Dedifferentiated amniotic fluid mesenchymal stem cell (primary cell): ENCODE data around the gene AKAP13.

ENCODE experiments used
- DNase-seq: peaks from one replicate; pipeline ENCODE4 v3.0.0-alpha.2; 2016; ENCODE audit errors: extremely low spot score

The AKAP13 gene

DNA sequence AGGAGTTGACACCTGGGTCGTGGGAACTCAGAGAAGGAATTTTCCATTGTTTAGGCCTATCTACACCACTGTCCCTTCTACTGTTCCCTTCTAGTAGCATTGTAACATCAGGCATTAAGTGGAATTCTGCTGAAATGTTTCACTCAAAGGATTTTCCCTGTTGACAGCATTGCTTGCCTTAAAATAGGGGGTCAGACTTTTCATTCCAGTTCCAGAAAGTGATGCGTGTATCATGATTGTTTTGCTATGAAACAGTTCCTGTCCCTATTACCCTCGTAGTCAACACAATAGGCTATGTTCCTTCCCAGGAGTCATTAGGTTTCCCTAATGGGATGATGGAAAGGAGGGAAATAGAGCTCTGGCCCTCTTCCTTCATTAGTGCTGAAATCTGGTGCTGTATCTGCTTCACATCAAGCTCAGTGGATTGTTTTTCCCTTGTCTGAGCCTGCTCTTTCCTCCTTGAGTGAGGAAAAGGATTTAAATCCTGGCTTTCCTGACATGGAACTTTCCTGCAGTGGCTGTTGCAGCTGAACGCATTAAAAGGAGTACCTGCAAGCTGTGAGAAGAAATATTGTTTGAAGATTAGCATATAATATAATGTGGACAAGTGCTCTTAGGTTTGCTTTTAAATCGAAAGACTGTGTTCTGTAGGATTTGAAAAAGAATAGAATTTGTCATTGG is 218.5 kb downstream of the AKAP13 start:
- DNase-seq = no peak

DNA sequence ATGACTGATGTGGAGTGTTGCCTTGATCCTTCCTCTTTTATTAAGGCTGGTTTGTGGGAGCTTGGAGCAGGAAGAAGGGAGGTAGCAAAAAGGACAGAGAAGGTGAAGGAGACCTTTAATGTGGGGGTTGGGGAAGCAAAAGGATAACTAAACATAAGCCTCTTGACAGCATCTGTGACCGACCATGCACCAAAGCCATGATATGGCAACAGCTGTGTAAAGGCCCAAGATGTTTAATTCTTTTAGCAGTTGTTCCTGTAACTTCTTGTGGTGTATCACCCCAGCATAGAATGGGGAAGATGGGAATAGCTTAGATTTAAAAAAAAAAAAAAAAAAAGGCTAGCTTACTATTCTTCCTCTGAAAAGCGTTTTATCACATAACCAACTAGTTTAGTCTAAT is 219.6 kb downstream of the AKAP13 start:
- DNase-seq = no peak

DNA sequence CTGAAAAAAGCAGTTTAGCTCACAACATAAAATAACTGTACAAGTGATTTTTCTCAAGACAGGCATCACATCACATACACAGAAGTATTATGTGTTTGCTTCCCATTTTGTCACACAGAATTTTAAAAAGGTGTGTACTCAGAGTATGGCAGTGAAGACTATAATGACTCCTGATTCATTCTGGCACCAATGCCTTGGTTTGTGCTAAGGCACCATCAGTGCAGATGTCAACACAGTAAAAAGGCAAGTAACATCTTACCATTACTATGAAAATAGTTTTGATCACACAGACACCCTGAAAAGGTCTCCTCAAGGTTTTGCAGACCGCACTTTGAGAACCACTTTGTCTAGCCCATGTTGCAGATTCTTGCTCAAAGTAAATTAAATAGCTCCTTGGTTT is 222.8 kb downstream of the AKAP13 start:
- DNase-seq = no peak

DNA sequence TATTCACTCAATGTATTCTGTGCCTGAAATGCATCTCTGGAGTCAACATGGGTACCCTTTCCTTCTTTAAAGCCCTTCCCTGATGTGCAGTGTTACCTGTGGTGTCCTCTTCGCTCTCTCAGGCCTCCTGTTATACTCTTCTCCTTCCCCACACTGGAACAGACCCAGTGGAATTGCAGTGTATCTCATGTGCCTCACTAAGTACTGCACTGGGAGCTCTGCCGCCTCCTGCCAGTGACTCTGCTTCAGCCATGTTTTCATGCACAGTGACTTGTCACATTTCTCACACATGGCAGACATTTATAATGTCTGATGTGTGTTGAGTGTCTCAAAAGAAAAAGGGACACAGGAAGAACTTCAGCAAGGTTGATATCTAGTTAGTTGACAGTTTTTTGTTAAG is 223.3 kb downstream of the AKAP13 start:
- no peak for DNase-seq

DNA sequence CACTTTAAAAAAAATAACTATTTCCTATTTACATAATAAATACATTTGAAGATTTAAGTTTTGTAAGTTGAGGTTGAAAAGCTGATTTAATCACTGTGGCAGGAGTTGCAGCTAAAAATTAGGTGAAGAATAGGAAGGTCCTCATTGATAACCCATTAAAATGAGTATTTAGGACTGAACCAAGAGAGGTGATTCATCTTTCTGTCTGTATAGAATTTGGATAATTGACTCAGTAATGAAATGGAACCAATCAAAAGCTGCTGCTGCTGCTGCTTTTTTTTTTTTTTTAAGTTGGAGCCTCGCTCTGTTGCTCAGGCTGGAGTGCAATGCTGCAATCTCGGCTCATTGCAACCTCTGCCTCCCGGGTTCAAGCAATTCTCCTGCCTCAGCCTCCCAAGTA is 223.8 kb downstream of the AKAP13 start:
- DNase-seq = no peak

DNA sequence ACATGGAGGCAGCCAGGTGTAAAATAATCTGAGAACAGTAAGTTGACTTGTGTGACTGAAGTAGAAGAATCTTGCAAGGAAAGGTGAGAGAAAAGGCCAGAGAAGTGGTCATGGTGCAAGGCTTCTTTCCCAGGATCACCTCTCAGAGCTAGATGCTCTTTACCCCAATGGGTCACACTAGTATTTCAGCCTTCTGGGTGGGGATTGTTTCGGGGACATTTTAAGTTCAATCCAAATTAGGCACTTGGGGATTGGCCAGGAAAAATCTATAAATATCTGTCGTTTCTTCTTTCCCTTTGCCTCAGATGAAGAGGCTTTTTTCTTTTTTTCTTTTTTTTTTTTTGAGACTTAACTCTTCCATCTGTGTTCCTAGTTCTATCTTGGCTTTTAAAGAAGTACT is 226.3 kb downstream of the AKAP13 start:
- no peak for DNase-seq

DNA sequence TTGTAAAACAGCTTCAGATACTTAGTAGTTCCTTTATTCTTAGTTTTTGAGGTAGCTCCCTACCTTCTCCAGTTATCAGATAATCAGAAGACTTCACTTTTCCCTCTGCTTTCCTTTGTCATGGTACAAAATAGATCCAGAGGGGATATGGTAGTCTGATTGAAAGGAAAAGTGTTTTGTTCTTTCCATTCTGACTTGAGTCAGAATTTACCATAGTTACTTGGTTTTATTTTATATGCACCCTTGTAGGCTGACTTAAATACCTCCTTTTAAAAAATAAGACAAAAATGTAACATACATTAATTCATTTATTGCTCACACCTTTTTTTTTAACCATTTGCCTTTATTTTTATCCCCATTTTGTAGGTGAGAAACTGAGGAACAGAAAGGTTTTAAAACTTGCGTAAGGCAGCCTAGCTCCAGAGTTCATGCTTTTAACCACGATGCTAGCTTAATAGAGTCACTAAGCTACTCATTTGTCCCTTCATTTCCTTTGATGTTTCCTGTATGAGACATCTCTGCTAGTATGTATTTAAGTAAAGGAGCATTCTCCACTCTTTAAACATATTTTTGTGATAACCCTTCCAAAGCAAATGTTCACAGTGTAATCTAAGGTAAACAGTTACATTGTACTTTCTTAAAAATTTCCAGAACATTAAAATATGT is 226.9 kb downstream of the AKAP13 start:
- DNase-seq = no peak

DNA sequence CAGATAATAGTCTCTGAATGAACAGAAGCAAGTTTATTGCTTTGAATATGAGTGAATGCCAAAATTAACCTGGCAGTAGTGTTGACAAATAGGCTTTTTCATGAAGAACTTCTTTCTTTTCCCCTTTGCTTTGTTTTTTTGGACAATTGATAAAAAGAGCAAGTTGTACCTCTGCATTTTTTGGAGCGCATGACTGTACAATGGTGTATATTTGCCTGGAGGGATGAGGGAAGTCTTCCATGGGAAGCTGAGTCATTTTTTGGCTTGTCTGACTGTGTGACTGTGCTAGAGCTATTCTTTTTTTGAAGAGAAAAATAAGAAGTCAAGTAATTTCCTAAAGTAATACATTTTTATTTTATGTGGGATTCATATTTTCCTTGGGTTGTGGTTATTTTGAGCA is 227.4 kb downstream of the AKAP13 start:
- DNase-seq = peak; percentile 90

DNA sequence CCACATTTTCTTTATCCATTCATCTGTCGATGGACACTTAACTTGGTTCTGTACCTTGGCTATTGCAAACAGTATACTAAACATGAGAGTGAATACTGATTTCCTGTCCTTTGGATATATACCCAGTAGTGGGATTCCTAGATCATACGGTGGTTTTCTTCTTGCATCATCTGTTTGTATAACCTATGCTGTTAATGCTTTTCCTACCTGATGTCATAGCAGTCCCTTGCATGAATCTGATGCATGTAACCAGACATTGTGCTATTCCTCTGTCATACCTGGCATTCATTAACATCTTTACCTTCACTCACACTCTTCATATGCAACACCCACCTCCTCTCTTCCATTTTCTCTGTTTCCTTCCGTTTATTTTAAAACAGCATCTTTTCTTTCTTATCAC is 229.1 kb downstream of the AKAP13 start:
- no peak for DNase-seq

DNA sequence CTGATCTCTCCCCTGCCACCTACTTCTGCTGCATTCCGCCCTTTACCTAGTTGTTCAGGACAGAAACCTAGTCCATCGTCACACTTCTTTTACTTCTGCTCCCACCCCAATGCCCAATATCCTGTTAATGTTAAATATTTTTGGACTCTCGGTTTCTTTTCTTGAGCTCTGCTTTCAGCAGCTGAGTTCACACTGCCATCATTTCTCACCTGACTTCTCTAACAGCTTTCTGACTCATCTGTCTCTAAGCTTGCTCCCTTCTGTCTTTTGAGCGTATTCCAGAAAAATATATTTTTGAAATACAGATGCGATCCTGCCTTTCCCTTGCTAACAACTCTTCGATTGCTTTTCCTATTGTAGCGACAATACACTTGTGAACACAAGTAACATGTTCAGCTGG is 231.0 kb downstream of the AKAP13 start:
- no peak for DNase-seq

DNA sequence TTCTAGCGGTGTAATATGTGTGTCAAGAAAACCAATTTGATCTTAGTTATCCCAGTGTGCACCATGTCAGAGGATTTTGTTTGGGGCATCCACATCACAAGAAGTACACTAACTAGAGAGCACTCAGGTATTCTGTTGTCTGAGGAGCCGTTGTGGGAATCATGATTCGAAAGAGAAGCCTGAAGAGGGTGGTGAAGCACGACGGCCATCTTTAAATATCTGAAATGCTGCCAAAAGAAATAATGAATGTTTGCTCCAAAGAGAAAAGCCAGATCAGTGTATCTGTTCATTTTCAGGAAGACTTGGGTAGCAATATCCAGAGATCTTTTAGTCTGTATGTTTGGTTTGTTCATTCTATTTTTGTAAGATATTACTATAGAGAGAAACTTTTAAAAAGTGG is 233.7 kb downstream of the AKAP13 start:
- DNase-seq = no peak

DNA sequence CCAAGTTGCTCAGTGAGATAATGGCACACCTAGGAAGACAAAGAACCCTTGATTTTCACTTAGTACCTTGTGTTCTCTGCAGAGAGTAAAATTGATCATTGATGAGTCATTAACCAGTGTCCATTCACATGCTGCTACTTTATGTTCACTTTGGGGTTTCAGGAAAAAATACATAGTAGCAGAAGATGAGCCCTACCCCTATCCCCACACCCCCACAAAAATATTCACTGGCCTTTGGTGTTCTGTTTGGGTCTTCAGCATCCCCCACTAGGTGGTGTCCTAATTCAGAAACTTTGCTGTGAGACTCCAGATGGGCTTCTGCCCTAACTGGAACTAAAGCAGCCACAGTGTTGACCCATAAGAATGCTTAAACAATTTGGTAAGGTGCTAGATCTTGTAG is 235.5 kb downstream of the AKAP13 start:
- peak; percentile 37 for DNase-seq

DNA sequence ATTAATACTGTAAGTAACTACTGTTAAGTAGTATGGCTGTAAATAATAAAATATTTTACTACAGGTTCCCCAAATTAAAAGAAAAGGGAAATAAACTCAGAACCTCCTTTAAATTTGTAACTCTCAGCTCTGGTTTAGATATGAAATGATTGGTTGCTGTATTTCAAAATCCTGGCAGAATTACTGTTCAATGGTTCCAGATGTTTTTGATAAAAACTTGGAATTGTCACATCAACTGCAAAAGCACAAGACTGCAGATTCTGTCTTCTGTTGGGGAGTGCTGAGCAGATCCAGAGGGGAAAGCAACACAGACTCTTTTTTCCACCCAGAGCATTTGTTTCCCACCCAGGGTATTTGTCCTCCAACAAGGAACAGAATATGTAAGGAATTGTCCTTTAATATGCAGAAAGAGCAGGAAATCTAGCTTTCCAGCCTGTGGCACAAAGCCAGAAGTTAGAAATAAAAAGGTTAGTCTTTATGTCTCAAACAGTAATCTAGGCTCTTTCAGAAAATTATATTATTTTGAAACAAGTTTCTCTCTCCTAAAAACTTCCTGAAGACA is 236.2 kb downstream of the AKAP13 start:
- DNase-seq = peak; percentile 77

DNA sequence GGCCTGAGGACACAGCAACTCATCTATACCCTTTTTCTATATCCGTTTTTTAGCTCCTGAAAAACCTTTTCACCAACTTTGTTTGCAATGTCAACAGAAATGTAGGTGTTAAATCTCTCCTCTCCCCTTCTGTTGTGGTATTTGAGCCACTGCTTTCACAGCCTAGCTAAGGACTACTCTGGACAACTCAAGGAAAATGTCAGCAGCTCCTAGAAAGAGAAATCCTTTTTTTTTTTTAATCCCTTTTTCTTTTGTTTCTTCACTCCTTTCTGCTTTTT is 237.8 kb downstream of the AKAP13 start:
- no peak for DNase-seq

DNA sequence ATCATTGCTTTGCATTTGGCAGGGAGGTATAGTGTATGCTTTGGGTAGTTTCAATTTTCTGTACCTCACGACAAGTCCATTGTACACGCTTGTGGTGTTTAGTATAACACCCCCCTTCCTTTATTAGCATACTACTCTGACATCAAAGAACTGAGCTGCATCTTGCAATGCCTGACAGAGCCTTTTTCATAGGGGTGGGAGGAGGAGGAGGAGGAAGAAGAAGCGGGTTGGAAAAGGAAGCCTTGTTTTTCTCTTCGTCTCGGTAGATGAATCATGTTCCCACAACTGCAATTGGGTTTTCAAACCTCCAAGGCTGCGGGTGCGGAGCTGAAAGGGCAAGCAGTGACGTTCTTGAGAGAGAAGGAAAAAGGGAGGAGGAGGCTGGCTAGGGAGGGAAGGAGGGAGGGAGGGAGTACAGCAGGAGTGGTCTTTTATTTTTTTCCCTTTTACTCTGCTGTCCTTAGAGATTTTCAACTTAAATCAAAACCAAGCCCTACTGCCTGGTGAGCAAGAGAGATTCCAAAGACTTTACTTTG is 238.6 kb downstream of the AKAP13 start:
- peak; percentile 91 for DNase-seq

DNA sequence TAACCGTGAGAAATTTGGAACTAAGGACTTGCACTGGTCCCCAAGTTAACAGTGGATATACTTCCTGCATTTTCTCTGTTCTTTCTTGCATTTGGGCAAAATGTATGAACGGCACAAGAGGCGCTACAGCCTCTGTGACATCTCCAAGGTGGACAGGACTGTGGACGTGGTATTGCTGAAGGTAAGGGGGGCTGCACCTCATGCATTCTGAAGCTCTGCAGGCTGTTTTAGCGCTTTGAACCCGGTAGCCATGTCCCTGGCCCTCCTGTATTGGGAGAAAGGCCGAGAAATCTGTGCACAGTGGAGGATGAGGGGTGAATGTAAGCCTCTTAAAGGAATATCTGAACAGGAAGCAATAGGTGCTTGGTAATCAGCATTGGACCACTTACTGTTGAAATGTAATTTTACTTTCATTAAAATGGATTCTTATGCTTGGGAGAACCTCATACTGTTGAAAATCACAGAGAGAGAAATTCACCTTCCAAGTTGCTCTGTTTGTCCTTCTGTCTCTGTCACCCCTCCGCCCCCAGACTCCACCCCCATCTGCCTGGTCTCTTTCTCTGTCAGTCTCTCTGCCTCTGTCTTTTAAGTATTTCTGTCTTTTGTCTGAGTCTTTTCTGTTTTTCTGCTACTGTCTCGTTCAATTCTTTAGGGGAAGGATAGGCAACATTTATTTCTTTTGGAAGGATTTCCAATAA is 239.7 kb downstream of the AKAP13 start:
- no peak for DNase-seq

DNA sequence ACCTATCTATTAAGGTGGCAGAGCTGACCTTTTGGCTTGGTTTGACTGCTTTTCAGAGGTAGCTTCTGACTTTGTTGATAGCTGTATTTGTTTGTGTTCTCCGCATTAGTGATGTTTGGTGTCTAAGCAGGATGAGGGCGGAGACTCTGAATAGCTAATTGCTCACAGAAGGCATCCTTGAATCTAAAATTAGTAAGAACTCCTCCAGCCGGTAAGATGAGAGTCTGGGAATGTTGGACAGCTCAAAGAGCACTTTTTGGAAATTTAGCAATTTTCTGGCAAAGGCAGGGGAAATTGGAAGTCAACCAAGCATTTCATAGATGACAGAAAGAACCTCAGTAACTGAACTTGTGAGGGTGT is 240.3 kb downstream of the AKAP13 start:
- peak; percentile 69 for DNase-seq

DNA sequence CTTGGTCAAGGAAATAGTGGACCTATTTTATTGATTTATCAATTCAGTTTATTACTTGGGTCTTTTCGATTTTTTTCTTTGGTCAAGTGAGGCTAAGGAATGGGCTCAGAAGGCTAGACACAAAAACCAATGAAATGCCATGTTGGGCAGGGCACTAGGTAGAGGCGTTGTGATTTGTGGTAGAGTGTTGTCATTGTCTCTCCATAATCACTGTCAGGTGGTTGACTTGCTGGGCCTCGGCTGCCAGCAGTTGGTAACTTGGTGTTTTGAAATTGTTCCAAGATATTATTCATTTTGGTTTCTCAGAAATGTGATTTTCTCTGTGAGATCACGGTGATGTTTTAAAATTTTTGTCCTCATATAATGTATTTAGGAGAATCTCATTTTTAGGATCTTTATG is 240.7 kb downstream of the AKAP13 start:
- peak; percentile 41 for DNase-seq

DNA sequence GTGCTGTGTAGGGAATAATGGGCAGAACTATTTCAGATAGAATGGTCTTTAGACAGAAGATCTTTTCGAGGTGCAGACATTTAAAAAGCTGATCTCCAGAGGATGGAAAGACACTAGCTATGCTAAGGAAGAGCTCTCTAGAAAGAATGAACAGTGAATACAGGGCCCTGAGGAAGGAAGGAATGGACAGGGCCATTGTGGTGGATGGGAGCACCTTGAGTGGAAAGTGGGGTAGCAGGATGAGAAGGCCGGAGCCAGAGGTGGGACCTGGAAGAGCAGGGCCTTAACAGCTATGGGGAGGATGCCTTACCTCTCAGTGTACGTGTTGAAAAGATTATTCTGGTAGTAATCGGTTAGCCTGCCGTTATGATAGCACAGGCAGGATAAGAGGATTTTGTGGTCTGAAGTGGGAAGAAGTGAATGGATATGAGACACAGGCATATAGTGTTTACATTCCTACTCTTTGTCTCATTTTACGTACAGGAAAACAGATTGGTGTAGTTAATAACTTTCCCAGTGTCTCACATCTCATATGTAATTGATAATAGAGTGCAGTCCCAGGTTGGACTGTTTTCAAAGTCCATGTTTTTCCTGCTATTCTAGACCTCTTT is 241.9 kb downstream of the AKAP13 start:
- no peak for DNase-seq

DNA sequence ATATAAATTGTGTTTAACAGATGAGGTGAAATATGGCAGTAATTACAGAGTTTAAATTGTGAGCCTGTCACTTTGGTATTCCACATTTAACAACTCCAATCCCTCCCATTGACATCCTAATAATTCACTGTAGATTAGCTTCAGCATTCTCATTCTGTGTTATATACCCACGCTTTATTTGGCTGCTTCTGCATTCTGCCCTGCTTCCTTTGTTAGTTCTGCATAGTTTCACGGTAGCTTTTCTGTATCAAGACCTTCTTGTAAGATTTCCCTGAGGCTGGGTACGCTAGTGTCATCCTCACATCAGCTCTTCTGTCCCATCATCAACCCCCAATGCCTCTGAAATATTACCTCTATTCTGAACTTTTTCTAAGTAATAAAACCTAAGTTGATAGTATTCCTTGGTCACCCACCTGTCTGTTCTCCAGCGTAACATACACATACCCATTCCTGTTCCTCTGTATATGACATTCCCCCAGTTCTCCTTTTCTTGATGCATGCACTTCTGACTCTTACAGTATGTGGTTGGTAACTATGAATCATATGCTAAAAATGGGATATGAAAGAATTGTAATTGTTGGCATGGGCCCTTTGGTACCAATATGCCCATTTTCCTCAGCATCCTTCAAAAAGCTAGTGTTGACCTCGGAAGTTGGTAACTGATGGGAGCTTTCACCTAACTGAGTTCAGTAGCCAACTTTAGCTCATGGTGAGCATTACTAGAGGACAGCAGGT is 243.1 kb downstream of the AKAP13 start:
- peak; percentile 46 for DNase-seq

DNA sequence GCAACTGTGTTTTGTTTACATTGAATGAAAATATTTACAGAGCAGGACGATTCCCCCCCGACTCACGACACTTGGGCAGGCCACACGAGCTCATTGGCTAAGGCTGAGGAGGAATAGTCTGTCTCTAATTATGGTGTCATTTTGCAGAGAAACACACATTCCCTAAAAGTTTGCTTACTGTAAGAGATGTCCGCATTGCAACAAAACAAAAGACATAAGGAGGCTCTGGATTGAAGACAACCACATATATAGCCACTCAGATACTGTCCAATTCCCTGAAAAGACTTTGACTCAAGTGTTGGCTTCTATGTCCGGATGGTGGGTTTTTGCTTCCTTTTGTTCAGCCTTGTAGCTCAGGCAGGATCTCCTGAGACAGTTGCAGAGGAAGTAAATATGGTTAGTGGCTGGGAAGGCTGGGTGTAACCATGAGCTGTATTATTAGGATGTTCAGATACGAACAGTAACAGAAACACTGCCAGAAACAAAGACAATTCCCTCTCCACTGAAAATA is 243.9 kb downstream of the AKAP13 start:
- DNase-seq = no peak
